ENCODE measurements around the gene HOXB13. TPM values are rescaled to one million over a fixed set of nuclear protein-coding genes. Genes with fewer than 3 reads are reported as not detected.

Gene HOXB13
- total RNA-seq, 2 experiments from 2014 or later = not detected

DNA sequence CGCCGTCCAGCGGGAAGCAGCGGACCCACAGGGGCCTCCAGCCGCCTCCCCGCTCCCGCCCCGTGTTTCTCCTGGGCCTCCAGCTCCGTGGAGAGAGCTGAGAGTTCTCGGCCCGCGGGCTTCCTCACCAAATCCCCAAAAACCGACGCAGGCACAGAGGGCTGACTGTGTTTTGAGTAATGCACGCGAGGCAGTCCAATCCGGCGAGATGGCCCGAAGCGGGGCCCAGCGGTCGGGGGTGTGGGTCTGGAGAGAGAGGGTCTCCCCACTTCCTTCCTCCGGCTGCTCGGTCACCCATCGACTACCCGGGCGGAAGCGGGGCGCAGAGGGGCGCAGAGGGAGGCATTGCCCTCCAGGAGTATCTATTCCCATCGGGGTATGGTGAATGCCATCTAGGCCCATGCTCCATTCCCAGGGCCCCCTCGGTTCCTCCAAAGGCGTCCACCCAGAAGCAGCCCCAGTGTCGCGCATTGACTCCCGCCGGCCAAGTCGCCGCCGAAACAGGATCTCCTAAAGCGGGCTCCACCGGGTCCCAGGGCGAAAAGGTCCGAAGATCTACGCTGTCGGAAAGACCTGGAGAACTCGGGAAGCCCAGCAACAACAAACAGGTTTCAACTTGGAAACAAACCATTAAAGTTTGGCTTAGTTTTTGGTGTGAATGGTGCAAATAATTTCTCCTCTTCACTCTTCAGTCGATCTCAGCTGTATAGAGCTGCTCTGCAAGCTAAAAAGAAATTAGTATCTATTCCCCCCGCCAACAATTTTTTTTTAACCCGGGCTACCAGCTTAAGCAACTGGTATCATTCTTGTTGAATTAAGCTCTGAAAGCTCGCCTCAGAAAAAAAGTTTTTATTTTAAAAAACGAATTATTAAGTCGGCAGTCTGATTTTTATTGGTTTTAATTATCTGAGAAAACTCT, 19.2 kb upstream of the HOXB13 start:
- no peak overlapping the region for H3K4me2 ChIP-seq (ENCODE audit: low read length)
- CTCF ChIA-PET (ENCODE audit: unreplicated experiment) = no interaction called here
- POLR2A ChIA-PET = no interaction called here
- no peak overlapping the region for H2AFZ ChIP-seq (ENCODE audit: low read length)
- BruUV-seq (replicated peaks) = no TSS peak
- no peak overlapping the region for H3K27ac ChIP-seq (ENCODE audit: low read depth, low read length, poor library complexity, severe bottlenecking)
- TF ChIP-seq CTCF (conservative IDR thresholded peaks at IDR 0.05; ENCODE audit: low read length) (no peak), EZH2phosphoT487 (IDR thresholded peaks at IDR 0.05; ENCODE audit: borderline replicate concordance, low read depth, low read length) (no peak)
- no peaks in the 10 kb centered on the region for H3K9me3 ChIP-seq (ENCODE audit: low read length)
- no peaks in the 10 kb centered on the region for H3K36me3 ChIP-seq (ENCODE audit: insufficient read depth, low read length)
- intact Hi-C loops (cut with micrococcal nuclease; ENCODE audit: unreplicated experiment) = no loop called here
- no peaks in the 10 kb centered on the region for H3K4me1 ChIP-seq (ENCODE audit: insufficient read depth, low read length, poor library complexity, severe bottlenecking)
- H3K79me2 ChIP-seq (ENCODE audit: insufficient read depth, low read depth, low read length) = no peaks in the 10 kb centered on the region
- H3K4me3 ChIP-seq (ENCODE audit: low read depth, low read length, poor library complexity, severe bottlenecking) = no peak overlapping the region
- H4K20me1 ChIP-seq (ENCODE audit: insufficient read depth, low read length) = no peaks in the 10 kb centered on the region
- no peaks in the 10 kb centered on the region for H3K9me2 ChIP-seq (ENCODE audit: insufficient read depth, low read length)
- DNase-seq (ENCODE audit: low spot score) = no peak

DNA sequence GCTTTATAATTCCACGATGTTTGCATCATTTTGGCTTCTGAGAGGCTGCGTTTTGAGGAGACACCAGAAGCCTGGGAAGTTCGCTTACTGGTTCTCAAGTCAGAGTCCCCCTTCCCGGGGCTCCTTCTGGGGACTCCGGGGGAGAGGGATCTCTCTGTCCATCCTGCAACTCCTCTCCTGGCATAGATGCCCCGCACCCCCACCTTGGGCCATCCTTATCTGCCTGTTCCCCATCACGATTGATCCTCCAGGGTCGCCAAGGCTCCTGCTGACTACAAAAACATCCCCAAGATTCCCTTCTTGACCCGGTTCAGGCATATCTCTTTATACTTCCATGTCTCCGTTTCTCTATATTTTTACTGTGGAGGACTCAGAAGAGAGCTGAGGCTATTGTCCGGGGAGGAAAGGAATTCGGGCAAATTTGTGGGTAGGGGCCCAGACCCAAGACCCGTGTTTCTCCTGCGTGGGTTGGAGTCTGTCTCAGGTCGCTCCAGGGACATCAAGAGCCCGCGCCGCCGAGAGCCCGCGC, 18.4 kb upstream of the HOXB13 start:
- intact Hi-C loops (cut with micrococcal nuclease; ENCODE audit: unreplicated experiment) = no loop called here
- H3K9me3 ChIP-seq (ENCODE audit: low read length) = no peaks in the 10 kb centered on the region
- ChIA-PET POLR2A (no interaction called here), CTCF (ENCODE audit: unreplicated experiment) (no interaction called here)
- no peak overlapping the region for H3K4me2 ChIP-seq (ENCODE audit: low read length)
- no peak overlapping the region for H2AFZ ChIP-seq (ENCODE audit: low read length)
- no peak overlapping the region for H3K4me3 ChIP-seq (ENCODE audit: low read depth, low read length, poor library complexity, severe bottlenecking)
- H3K4me1 ChIP-seq (ENCODE audit: insufficient read depth, low read length, poor library complexity, severe bottlenecking) = no peaks in the 10 kb centered on the region
- DNase-seq (ENCODE audit: low spot score) = no peak
- no TSS peak for BruUV-seq (replicated peaks)
- H3K27ac ChIP-seq (ENCODE audit: low read depth, low read length, poor library complexity, severe bottlenecking) = no peak overlapping the region
- TF ChIP-seq CTCF (conservative IDR thresholded peaks at IDR 0.05; ENCODE audit: low read length) = no peak
- TF ChIP-seq EZH2phosphoT487 (IDR thresholded peaks at IDR 0.05; ENCODE audit: borderline replicate concordance, low read depth, low read length) = no peak
- no peaks in the 10 kb centered on the region for H3K79me2 ChIP-seq (ENCODE audit: insufficient read depth, low read depth, low read length)
- H3K36me3 ChIP-seq (ENCODE audit: insufficient read depth, low read length) = no peaks in the 10 kb centered on the region
- no peaks in the 10 kb centered on the region for H4K20me1 ChIP-seq (ENCODE audit: insufficient read depth, low read length)
- H3K9me2 ChIP-seq (ENCODE audit: insufficient read depth, low read length) = no peaks in the 10 kb centered on the region
